ENCODE data around the gene SNX13. TPM values are rescaled to one million over a fixed set of nuclear protein-coding genes. Genes with fewer than 3 reads are reported as not detected.

The SNX13 gene
- total and polyA plus RNA-seq, 9 of the 15 experiments (the other 6 are each of a cell fraction or from before 2014, with no cell fraction given) = 5.6 to 33.2 (median 25.4) TPM

DNA sequence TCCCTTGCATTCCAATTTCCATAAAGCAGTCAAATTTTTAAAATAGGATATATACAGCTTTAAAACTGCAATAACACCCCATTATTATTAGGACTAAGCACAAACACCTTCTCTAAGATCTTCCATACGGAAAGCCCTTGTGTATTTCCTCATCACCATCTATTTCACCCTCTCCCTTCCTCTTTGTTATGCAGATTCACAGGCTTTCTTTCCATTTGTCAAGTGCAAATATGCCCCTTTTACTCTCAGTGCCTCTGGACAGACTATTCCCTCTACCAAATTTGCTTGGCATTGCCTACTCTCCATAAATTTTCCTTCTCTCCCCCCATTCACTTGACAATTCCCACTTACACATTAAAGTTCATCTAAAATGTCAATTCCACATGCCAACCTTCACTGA is 61.7 kb downstream of the SNX13 start (continued):
- TF ChIP-seq, protein P1, sequence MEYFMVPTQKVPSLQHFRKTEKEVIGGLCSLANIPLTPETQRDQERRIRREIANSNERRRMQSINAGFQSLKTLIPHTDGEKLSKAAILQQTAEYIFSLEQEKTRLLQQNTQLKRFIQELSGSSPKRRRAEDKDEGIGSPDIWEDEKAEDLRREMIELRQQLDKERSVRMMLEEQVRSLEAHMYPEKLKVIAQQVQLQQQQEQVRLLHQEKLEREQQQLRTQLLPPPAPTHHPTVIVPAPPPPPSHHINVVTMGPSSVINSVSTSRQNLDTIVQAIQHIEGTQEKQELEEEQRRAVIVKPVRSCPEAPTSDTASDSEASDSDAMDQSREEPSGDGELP (CRISPR knock-in tag; IDR thresholded peaks at IDR 0.05; ENCODE audit: borderline replicate concordance) = no peak
- TF ChIP-seq, protein P2, sequence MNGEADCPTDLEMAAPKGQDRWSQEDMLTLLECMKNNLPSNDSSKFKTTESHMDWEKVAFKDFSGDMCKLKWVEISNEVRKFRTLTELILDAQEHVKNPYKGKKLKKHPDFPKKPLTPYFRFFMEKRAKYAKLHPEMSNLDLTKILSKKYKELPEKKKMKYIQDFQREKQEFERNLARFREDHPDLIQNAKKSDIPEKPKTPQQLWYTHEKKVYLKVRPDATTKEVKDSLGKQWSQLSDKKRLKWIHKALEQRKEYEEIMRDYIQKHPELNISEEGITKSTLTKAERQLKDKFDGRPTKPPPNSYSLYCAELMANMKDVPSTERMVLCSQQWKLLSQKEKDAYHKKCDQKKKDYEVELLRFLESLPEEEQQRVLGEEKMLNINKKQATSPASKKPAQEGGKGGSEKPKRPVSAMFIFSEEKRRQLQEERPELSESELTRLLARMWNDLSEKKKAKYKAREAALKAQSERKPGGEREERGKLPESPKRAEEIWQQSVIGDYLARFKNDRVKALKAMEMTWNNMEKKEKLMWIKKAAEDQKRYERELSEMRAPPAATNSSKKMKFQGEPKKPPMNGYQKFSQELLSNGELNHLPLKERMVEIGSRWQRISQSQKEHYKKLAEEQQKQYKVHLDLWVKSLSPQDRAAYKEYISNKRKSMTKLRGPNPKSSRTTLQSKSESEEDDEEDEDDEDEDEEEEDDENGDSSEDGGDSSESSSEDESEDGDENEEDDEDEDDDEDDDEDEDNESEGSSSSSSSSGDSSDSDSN (IDR thresholded peaks at IDR 0.05; ENCODE audit: borderline replicate concordance in 1 of 2, low read depth in 2 of 2, low read length in 2 of 2) = no peak
- TF ChIP-seq ZNF174 (CRISPR knock-in tag; IDR thresholded peaks at IDR 0.05) = no peak
- no peak for TF ChIP-seq ZNF384 (IDR thresholded peaks at IDR 0.05; ENCODE audit: low read depth, low read length)
- TF ChIP-seq STAT5A (IDR thresholded peaks at IDR 0.05; ENCODE audit: borderline replicate concordance, low read length) = no peak
- no peak for TF ChIP-seq SIX5 (IDR thresholded peaks at IDR 0.05; ENCODE audit: borderline replicate concordance in 1 of 2, insufficient read depth in 1 of 2, low read depth in 1 of 2, low read length in 2 of 2)
- TF ChIP-seq, protein P3, sequence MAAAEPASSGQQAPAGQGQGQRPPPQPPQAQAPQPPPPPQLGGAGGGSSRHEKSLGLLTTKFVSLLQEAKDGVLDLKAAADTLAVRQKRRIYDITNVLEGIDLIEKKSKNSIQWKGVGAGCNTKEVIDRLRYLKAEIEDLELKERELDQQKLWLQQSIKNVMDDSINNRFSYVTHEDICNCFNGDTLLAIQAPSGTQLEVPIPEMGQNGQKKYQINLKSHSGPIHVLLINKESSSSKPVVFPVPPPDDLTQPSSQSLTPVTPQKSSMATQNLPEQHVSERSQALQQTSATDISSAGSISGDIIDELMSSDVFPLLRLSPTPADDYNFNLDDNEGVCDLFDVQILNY (CRISPR knock-in tag; IDR thresholded peaks at IDR 0.05) = no peak
- no peak for TF ChIP-seq RBFOX2 (IDR thresholded peaks at IDR 0.05; ENCODE audit: low read depth, low read length)

Data from K562 (cell line).